NK-92 treated with Interleukin-12 subunit alpha and Interleukin-12 subunit beta, amount 100 ng/mL, for 24 hours (cell line): Measurements from ENCODE around the gene COL20A1.

Source experiments
- DNase-seq: peaks from one replicate; lab custom pipeline; 2025; lab: John Stamatoyannopoulos, UW

Gene COL20A1

DNA sequence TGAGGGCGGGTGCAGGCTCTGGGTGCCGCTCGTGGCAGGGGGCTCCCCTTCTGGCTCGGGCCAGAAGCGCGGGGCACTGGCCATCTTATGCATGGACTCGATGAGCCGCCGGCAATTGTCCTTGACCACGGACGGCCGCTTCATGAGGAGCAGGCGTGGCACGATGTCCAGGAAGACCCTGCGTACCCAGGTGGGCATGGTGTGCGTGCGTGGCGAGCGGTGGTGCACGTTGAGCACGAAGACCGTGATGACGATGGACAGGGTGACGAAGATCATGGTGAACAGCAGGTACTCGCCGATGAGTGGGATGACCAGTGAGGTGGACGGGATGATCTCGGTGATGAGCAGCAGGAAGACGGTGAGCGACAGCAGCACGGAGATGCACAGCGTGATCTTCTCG is 57.2 kb downstream of the COL20A1 start:
- no peak for DNase-seq

- DNase-seq: no peak
Measured at GRCh38 chr20:63350597-63351325, 57.8 kb downstream of the COL20A1 start.

DNA sequence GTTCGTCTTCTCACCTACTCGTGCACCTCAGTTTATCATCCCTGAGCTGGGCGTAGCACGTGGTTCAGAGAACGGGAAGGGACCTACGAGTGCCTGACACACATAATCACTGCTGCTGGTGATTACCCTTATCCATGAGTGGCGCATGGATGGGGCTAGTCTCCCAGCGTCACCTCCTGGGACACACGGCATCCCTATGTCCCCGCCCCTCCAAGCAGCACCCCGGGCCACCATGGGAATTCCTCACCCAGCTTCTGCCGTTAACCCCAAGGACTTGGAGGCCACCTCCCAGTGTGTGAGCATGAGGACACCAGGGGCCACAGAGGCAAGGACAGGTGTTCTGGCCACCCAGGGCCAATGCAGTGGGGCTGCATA is 58.3 kb downstream of the COL20A1 start:
- DNase-seq: no peak

- DNase-seq: no peak
Measured at GRCh38 chr20:63351811-63352591, 59.0 kb downstream of the COL20A1 start.

DNA sequence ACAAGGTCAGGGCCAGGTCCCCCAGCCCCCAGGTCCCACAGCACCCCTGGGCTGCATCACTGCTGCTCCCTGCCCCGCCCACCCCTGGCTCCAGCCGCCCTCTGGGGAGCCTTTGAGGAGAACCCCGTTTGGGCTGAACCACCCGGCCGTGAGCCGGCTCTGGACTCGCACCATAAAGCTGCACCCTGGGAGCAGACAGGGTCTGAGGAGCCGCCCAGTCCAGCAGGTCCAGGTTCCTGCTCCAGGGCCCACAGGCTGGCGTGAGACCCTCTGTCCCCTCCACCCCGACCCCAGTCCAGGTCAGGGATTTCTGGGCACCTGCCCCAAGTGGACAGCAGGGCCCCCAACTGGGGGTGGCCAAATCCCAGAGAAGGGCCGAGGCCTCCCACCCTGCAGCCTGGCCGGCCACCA is 59.8 kb downstream of the COL20A1 start:
- no peak for DNase-seq

GRCh38 chr20:63354636-63355350 is 61.8 kb downstream of the COL20A1 start:
- DNase-seq: no peak

DNA sequence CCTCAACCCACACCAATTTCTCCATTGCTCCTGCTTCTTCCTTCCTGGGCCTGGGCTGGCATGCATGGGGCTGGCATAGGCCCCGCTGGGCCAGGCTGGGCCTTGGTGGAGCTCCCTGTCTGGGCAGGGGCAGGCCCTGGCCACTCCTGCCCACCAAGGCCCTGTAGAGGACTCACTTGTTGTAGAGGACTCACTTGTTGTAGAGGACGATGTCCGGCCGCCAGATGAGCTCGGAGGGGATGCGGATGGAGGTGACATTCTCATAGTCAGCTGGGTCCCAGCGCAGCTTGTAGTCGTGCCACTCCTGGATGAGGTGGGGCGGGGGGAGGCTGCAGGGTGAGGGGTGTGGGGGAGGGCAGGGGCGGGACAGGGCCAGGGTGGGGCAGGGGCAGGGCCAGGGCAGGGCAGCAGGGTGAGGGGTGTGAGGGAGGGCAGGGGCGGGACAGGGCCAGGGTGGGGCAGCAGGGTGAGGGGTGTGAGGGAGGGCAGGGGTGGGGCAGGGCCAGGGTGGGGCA is 62.9 kb downstream of the COL20A1 start:
- DNase-seq: no peak

DNA sequence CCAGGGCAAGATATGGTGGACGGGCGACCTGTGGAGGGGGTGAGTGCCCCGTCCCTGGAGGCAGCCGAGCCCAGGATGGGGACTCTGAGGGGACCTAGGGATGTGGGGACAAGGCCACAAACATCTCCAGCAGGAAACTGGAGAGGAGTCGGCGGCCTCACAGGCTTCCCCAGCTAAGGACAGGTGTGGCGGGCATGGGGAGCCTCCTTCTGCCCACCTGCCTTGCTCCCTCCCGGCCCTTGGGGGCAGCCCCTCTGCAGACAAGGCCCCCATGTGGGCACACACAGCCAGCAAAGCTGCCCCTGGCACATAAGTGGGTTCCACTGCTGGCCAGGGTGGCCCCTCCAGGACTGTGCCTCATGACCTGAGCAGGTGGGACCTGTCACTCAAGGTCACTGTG is 63.5 kb downstream of the COL20A1 start:
- no peak for DNase-seq

DNA sequence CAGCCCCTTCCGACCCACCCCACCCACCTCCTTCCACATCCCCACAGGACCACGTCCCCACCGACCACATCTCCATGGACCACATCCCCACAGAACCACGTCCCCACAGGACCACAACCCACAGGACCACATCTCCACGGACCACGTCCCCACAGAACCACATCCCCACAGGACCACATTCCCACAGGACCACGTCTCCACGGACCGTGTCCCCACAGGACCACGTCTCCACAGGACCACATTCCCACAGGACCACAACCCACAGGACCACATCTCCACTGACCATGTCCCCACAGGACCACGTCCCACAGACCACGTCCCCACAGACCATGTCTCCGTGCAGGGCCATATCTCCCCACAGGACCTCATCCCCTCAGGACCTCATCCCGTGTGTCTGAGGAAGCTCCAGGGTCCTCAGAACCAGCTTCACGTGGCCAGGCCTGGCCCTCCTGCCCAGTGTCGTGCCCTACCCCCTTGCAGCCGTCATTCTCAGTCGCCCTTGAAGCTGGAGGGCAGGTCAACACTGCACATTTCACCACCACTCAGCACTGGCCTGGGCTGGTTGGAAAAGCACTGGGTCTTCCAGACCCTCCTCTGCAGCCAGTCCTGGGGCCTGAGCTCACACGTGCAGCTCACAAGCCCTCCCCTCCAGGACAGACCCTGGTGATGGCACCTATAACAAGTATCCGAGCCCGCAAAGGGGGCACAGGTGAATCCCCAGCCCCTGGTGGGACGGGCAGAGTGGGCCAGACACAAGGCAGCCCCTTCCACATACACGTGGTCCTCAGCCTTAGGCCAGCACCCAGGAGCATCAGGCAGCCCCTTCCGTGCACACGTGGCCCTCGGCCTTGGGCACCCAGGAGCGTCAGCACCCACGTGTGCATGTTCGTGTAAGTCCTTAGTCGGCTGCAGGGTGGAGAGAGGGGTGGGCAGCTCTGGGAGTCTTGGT is 64.2 kb downstream of the COL20A1 start:
- DNase-seq: no peak

DNA sequence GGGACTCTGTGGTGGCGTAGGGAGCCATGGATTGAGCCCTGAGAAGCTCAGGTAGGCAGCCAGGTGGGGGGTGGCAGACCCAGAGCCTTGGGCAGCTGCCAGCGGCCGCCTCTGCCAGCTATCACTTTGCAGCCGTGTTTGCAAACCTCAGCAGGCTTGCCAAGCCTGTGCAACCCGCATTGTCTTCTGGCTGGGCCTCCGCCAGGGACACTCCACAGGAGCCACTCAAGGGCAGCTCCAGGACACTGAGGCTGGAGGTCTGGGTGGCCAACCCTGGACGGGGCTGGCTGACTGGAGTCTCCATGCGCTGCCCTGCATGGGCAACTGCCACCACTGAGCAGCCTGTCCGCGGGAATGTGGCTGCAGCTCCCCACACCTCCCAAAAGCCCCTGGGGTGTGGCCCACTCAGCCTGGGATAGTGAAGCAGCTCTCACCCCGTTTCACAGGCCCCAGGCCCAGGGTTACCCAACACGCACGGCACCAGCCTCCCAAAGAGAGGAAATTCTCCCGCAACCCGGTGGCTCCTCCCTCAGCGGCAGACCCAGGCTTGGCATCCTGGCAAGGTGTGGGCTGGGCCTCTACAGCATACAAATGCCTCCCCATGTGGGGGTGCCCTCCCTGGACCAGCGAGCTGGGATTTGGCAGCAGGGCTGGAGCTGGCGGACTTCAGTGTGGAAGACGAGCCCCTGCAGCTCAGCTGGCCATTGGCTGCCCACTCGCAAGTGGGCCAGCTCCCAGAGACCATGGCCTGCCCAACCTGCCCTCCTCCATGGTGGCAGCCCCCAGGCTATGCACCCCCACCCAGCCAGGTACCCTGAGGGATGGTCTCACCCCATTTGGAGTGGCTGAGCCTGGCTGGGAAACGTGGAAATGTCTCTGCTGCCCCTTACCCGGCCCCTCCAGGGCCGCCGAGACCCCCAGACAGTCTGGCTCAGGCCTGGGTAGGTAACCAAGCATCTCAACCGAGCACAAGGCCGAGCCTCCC is 65.2 kb downstream of the COL20A1 start:
- DNase-seq: no peak

DNA sequence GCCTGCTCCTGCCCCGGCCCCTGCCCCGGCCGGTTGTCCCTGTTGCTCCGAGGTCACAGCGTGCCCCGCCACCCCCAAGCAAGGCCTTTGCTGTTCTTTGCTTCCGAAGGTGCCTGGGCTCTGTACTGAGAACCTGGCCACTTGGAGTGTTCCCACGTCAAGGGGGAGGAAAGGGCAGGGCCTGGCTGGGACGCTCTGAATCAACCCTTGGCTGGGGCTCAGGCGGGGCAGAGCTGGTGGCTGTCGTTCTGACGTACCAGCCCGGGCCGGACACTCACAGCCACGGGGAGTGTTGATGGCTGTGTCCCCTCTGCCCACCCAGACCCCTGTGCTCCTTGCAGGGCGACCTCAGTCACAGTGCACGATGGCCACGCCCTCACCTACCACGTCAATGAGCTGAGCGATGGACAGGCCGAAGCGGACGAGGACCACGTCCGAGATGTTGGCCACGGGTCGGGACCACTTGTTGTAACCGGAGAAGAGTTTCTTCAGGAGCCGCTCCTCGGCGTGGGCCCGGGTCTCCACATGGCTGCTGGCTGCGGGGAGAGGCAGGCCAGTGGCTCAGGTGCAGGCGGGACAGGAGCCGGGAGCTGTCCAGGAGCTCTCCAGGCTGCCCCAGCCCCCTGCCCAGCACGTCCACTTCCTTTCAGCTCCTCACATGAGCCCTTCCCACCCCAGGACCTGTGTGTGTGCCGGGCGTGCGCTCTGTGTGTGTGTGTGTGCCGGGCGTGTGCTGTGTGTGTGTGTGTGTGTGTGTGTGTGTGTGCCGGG is 66.4 kb downstream of the COL20A1 start:
- no peak for DNase-seq

DNA sequence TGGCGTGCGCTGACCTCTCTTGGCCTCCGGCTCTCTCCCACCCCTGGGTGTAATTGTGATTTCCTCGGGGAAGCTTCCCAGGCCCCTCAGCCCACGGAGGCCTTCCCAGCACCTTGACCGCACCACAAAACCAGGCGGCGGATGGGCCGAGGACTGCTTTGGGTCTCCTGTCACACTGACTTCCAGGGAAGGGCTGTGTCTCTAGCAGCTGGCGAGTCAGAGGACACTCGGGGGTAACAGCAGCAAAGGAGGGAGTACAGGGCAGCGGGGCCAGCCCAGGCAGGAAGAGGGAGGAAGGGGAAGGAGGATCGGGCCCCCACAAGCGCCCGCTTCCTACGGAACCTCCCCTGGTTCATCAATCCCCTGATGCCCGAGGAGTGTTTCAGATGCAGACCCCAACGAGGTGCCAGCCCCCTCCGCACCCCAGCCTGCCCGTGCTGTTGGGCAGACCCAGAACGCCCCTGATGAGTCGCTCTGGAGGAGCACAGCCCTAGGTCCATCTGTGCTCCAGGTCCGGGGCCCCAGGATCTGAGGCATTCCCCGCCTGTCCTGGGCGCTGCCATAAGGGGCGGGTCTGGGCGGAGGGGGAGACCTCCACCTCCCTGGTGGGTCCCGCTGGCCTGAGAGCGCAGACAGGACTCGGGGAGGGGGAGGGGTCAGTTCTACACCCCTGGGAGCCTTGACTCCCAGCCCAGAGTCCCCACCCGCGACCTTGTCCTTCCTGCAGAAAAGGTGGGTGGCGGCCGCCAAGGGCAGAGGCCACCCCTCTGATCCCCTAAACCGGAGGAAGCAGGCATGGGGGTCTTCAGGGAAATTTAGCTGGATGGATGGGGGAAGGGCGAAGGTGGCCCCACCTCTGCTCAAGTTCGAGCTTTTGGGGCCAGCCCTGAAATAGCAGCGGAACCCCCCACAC is 67.2 kb downstream of the COL20A1 start:
- DNase-seq: no peak

DNA sequence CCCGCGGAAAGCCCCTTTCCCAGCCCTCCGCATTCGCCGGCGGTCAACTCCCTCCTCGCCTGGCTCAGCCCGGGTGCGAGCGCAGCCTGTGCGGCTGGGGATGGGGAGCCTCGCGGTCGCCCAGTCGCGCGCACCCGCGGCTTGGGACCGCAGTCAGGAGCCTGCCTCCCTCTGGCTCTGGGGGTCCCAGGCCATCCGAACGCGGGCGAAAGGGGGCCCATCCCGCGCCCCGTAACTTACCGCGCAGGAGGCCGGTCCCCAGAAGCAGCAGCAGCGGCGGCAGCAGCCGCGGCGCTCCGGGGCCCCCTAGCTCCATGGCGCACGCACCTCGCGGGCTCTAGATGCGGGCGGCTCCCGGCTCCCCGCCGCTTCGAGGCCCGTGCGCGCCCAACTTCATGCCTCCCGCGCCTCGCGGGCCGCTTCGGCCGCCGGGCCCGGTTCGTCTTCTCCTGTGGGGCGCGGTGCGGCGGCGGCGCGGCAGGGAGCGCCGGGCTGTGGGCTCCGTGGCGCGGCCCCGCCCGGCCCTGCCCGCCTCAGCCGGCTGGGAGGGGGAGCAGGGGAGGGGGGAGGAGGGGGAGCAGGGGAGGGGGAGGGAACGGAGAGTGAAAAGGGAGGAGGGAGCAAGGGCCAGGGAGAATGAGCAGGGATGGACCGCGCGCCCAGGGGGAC is 68.0 kb downstream of the COL20A1 start, which contains the start of gene CHRNA4:
CHRNA4 (minus strand) TSS at position 500 of the 669 bp plus-strand sequence; CDS start at position 316, 184 bp downstream.
- no peak for DNase-seq

- DNase-seq: no peak
Measured at GRCh38 chr20:63361519-63362435, 68.8 kb downstream of the COL20A1 start.

DNA sequence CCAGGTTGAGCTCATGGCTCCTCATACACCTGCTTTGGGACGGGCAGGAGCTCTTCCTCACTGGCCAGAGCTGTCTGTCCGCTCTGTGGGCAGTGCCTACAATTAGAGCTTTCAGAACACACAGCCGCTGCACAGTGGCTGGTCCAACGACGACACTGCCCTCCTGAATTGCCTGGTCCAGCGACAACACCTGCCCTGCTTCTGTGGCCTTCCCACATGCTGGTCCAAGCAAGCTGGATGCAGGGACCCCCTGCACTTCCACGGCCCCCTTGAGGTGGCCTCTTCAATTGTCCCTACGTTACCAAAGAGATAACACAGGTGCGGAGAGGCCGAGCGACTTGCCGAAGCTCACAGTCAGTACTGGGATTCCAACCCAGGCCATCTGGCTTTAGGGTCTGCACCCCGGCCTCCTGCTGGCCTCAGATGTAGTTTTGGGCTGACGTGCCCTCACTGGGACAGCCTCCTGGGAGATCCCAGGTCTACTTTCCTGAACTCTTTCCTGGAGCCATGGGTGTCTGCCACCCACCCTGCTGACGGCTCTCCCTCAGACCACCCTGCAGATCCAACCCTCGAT is 69.5 kb downstream of the COL20A1 start:
- no peak for DNase-seq
